Endodermal cell (in vitro differentiated cells): ENCODE measurements around the gene PRAME. TPM values are rescaled to one million over a fixed set of nuclear protein-coding genes. Genes with fewer than 3 reads are reported as not detected.

ENCODE experiments used
- DNase-seq: peaks from one replicate; pipeline ENCODE4 v3.0.0-alpha.2; 2017
- H3K27ac ChIP-seq: 2 replicates; pipeline ENCODE4 v1.5.1; 2013; ENCODE audit warnings: mild to moderate bottlenecking, low read depth, low read length, moderate library complexity
- H3K27me3 ChIP-seq: 2 replicates; pipeline ENCODE4 v1.6.1; 2013; ENCODE audit warnings: mild to moderate bottlenecking, low read length, moderate library complexity; ENCODE audit not compliant: insufficient read depth, control insufficient read depth, poor library complexity, severe bottlenecking
- H3K36me3 ChIP-seq: 2 replicates; pipeline ENCODE4 v1.7.0; 2013; ENCODE audit warnings: mild to moderate bottlenecking, low read length, moderate library complexity; ENCODE audit not compliant: control insufficient read depth, insufficient read depth
- H3K4me1 ChIP-seq: one replicate; pipeline ENCODE4 v1.7.0; 2013; ENCODE audit warnings: low read length; ENCODE audit not compliant: control insufficient read depth, insufficient read depth
- H3K4me3 ChIP-seq: 2 replicates; pipeline ENCODE4 v1.5.1; 2013; ENCODE audit warnings: mild to moderate bottlenecking, low read length, moderate library complexity
- H3K9ac ChIP-seq: 2 replicates; pipeline ENCODE4 v1.6.1; 2013; ENCODE audit warnings: mild to moderate bottlenecking, low read length, moderate library complexity; ENCODE audit not compliant: poor library complexity, severe bottlenecking; ENCODE audit errors: extremely low read depth
- H3K9me3 ChIP-seq: 2 replicates; pipeline ENCODE4 v1.6.1; 2013; ENCODE audit warnings: mild to moderate bottlenecking, low read length, moderate library complexity; ENCODE audit not compliant: control insufficient read depth
- H3K27ac Mint-ChIP-seq: 2 replicates; pipeline ENCODE4 v1.8.0; 2020; ENCODE audit warnings: mixed read lengths
- H3K27me3 Mint-ChIP-seq: 2 replicates; pipeline ENCODE4 v1.8.0; 2021; ENCODE audit warnings: mild to moderate bottlenecking, mixed read lengths; ENCODE audit not compliant: insufficient read depth
- H3K36me3 Mint-ChIP-seq: 2 replicates; pipeline ENCODE4 v1.8.0; 2020; ENCODE audit warnings: low read depth, mixed read lengths
- H3K4me1 Mint-ChIP-seq: 2 replicates; pipeline ENCODE4 v1.8.0; 2020; ENCODE audit warnings: mixed read lengths
- H3K4me3 Mint-ChIP-seq: 2 replicates; pipeline ENCODE4 v1.8.0; 2020; ENCODE audit warnings: mild to moderate bottlenecking, moderate library complexity, mixed read lengths
- H3K9me3 Mint-ChIP-seq: 2 replicates; pipeline ENCODE4 v1.8.0; 2020; ENCODE audit warnings: mild to moderate bottlenecking, mixed read lengths
- CTCF ChIP-seq: fragments of 200-600 bp; sonication (generic); conservative IDR thresholded peaks from 2 replicates; pipeline ENCODE4 v1.5.0; 2021; ENCODE audit warnings: antibody characterized with exemption, mild to moderate bottlenecking
- WGBS, 2 experiments: methylation state at CpG; one replicate each; pipeline versions ENCODE4 v1.1.5 to v1.1.7; 2013; ENCODE audit warnings: missing lambda C conversion rate in 2 of 2, mixed read lengths in 1 of 2; ENCODE audit not compliant: insufficient coverage in 1 of 2, insufficient read length in 1 of 2; 5-methylcytosine and 5-hydroxymethylcytosine counted together
- total RNA-seq, 2 donors: library from RNA; stranded (reverse); fragmentation: NEBNext Ultra II Directional in 1 of 2; extraction: Animal tissue kit (Norgen Biotek cat#: 25700) in 1 of 2; gene quantifications; 2 replicates in 1 of 2; 3 replicates in 1 of 2; pipeline ENCODE4 v1.2.1, GENCODE V29; 2021

The PRAME gene
- total RNA-seq, 2 donors from 2014 or later: 0.35 TPM; not detected in 1

- no peaks in the 10 kb centered on the region for H3K9me3 ChIP-seq
- H3K4me3 ChIP-seq: no peak overlapping the region
- TF ChIP-seq CTCF: no peak
- Mint-ChIP-seq H3K27me3 (peaks cover 48% of the 10 kb centered on the region), H3K4me1 (no peaks in the 10 kb centered on the region), H3K4me3 (no peak overlapping the region), H3K9me3 (no peaks in the 10 kb centered on the region), H3K27ac (no peak overlapping the region), H3K36me3 (no peaks in the 10 kb centered on the region)
- no peak overlapping the region for H3K9ac ChIP-seq
- no peaks in the 10 kb centered on the region for H3K4me1 ChIP-seq
- DNase-seq: no peak
- 91 to 97% methylated on average over 5 to 6 of the region's 7 CpGs for WGBS, 2 experiments
- H3K36me3 ChIP-seq: no peaks in the 10 kb centered on the region
- H3K27ac ChIP-seq: no peak overlapping the region
- H3K27me3 ChIP-seq: peaks cover 9% of the 10 kb centered on the region
Observed at GRCh38 chr22:22531770-22532546, 27.1 kb downstream of the PRAME start.

- Histone ChIP-seq H3K9ac (no peak overlapping the region), H3K36me3 (no peaks in the 10 kb centered on the region), H3K27me3 (no peaks in the 10 kb centered on the region), H3K4me1 (no peaks in the 10 kb centered on the region), H3K9me3 (no peaks in the 10 kb centered on the region), H3K27ac (no peak overlapping the region), H3K4me3 (no peak overlapping the region)
- 80 to 83% methylated on average over 2 of the region's 2 CpGs for WGBS, 2 experiments
- no peak for TF ChIP-seq CTCF
- Mint-ChIP-seq H3K27me3 (peaks cover 52% of the 10 kb centered on the region), H3K4me1 (no peaks in the 10 kb centered on the region), H3K27ac (no peak overlapping the region), H3K4me3 (no peak overlapping the region), H3K9me3 (no peaks in the 10 kb centered on the region), H3K36me3 (no peaks in the 10 kb centered on the region)
- DNase-seq: no peak
Observed at GRCh38 chr22:22528780-22529179, 30.3 kb downstream of the PRAME start.

GRCh38 chr22:22527312-22527711 is 31.8 kb downstream of the PRAME start:
- Mint-ChIP-seq H3K4me3 (no peak overlapping the region), H3K27ac (no peak overlapping the region), H3K4me1 (no peaks in the 10 kb centered on the region), H3K9me3 (peaks cover 3% of the 10 kb centered on the region), H3K36me3 (no peaks in the 10 kb centered on the region), H3K27me3 (peaks cover 52% of the 10 kb centered on the region)
- H3K27me3 ChIP-seq: no peaks in the 10 kb centered on the region
- no peak overlapping the region for H3K4me3 ChIP-seq
- TF ChIP-seq CTCF: no peak
- 69 to 90% methylated on average over 2 to 4 of the region's 5 CpGs for WGBS, 2 experiments
- no peaks in the 10 kb centered on the region for H3K36me3 ChIP-seq
- no peak overlapping the region for H3K9ac ChIP-seq
- no peaks in the 10 kb centered on the region for H3K4me1 ChIP-seq
- no peak for DNase-seq
- H3K9me3 ChIP-seq: no peaks in the 10 kb centered on the region
- H3K27ac ChIP-seq: no peak overlapping the region
